Mesothelial cell of epicardium (in vitro differentiated cells): ENCODE data around the gene STK32B. TPM values are rescaled to one million over a fixed set of nuclear protein-coding genes. Genes with fewer than 3 reads are reported as not detected.

Source experiments
- DNase-seq, 2 experiments: peaks; one replicate each; pipeline ENCODE4 v3.0.0; 2021; ENCODE audit warnings: low spot score in 2 of 2; ENCODE audit not compliant: unreplicated experiment in 2 of 2
- H3K27ac Mint-ChIP-seq: 2 replicates; pipeline ENCODE4 v1.8.0; 2021; ENCODE audit warnings: mixed read lengths
- H3K27me3 Mint-ChIP-seq: 2 replicates; pipeline ENCODE4 v1.8.0; 2021; ENCODE audit warnings: low read depth, mixed read lengths
- H3K36me3 Mint-ChIP-seq: 2 replicates; pipeline ENCODE4 v1.8.0; 2021; ENCODE audit warnings: mixed read lengths
- H3K4me1 Mint-ChIP-seq: 2 replicates; pipeline ENCODE4 v1.8.0; 2021; ENCODE audit warnings: mixed read lengths
- H3K4me3 Mint-ChIP-seq: 2 replicates; pipeline ENCODE4 v1.8.0; 2021; ENCODE audit warnings: mild to moderate bottlenecking, moderate library complexity, mixed read lengths
- H3K9me3 Mint-ChIP-seq: 2 replicates; pipeline ENCODE4 v1.8.0; 2021; ENCODE audit warnings: mixed read lengths
- total RNA-seq: library from RNA; stranded (reverse); gene quantifications from 3 replicates; pipeline ENCODE4 v1.2.1, GENCODE V29; 2021
- TF ChIP-seq, protein P1 (sequence below): fragments of 200-600 bp; sonication (generic); IDR thresholded peaks from one replicate; pipeline ENCODE4 v1.5.0; 2021; ENCODE audit warnings: antibody characterized with exemption; ENCODE audit not compliant: unreplicated experiment

The STK32B gene
- total RNA-seq, 1 donor from 2014 or later = 0.96 TPM

DNA sequence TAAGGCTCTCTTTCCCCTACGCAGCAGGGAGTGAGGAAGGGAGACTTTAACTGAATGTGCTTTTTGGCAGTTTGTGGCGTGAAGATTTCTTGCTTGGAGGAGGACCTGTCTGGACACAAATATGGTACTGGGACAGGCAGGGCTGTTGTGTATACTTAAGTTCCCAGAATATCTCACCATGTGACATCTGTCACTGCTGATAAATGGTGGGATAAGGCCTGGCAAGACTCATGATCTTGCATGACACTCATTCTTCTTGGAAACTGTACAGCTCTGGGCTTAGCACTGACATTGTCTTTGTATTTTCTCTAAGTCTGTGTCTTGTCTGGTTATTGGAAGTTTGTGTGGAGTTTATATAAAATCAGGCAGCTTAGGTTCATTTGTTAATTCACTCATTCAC is 93.1 kb downstream of the STK32B start:
- H3K27me3 Mint-ChIP-seq = peaks cover 64% of the 10 kb centered on the region
- H3K4me1 Mint-ChIP-seq = no peaks in the 10 kb centered on the region
- no peak overlapping the region for H3K27ac Mint-ChIP-seq
- no peak for DNase-seq
- H3K9me3 Mint-ChIP-seq = no peaks in the 10 kb centered on the region
- TF ChIP-seq, protein P1, sequence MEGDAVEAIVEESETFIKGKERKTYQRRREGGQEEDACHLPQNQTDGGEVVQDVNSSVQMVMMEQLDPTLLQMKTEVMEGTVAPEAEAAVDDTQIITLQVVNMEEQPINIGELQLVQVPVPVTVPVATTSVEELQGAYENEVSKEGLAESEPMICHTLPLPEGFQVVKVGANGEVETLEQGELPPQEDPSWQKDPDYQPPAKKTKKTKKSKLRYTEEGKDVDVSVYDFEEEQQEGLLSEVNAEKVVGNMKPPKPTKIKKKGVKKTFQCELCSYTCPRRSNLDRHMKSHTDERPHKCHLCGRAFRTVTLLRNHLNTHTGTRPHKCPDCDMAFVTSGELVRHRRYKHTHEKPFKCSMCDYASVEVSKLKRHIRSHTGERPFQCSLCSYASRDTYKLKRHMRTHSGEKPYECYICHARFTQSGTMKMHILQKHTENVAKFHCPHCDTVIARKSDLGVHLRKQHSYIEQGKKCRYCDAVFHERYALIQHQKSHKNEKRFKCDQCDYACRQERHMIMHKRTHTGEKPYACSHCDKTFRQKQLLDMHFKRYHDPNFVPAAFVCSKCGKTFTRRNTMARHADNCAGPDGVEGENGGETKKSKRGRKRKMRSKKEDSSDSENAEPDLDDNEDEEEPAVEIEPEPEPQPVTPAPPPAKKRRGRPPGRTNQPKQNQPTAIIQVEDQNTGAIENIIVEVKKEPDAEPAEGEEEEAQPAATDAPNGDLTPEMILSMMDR = no peak
- no peak overlapping the region for H3K4me3 Mint-ChIP-seq
- H3K36me3 Mint-ChIP-seq = no peaks in the 10 kb centered on the region

DNA sequence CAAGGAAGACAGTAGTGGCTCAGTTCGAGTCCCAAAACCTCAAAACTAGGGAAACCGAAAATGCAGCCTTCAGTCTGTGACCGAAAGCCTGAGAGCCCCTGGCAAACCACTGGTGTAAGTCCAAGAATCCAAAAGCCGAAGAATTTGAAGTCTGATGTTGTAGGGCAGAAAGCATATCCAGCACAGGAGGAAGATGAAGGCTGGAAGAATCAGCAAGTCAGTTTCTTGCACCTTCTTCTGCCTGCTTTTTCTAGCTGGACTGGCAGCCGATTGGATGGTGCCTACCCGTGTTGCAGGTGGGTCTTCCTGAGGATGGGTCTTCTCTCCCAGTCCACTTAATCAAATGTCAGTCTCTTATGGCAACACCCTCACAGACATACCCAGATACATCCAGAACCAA is 95.0 kb downstream of the STK32B start:
- H3K27me3 Mint-ChIP-seq = peaks cover 63% of the 10 kb centered on the region
- no peak overlapping the region for H3K4me3 Mint-ChIP-seq
- TF ChIP-seq, protein P1 = no peak
- no peaks in the 10 kb centered on the region for H3K36me3 Mint-ChIP-seq
- no peak for DNase-seq
- H3K27ac Mint-ChIP-seq = no peak overlapping the region
- no peaks in the 10 kb centered on the region for H3K4me1 Mint-ChIP-seq
- no peaks in the 10 kb centered on the region for H3K9me3 Mint-ChIP-seq

DNA sequence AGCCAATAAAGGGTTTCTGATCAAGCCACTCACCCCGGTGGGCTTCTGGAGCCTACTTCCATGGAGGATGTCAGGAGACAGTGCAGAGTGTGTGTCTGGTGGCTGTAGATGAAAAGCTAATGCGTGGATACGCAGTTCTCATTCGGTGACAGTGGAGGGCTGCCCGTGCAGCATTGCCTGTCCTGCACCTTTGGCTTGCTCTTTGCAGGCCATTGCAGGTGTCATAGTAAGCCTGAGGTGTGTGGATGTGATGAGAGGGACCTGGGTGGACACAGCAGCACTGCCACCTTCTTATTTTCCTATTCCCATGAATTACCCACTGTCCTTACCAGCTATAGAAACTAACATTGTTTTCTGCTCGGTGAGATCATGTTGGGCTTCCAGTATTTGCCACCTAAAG is 101.2 kb downstream of the STK32B start:
- no peaks in the 10 kb centered on the region for H3K36me3 Mint-ChIP-seq
- no peak overlapping the region for H3K27ac Mint-ChIP-seq
- no peaks in the 10 kb centered on the region for H3K9me3 Mint-ChIP-seq
- TF ChIP-seq, protein P1 = no peak
- H3K27me3 Mint-ChIP-seq = peaks cover 65% of the 10 kb centered on the region
- H3K4me1 Mint-ChIP-seq = no peaks in the 10 kb centered on the region
- H3K4me3 Mint-ChIP-seq = no peak overlapping the region
- DNase-seq = no peak

DNA sequence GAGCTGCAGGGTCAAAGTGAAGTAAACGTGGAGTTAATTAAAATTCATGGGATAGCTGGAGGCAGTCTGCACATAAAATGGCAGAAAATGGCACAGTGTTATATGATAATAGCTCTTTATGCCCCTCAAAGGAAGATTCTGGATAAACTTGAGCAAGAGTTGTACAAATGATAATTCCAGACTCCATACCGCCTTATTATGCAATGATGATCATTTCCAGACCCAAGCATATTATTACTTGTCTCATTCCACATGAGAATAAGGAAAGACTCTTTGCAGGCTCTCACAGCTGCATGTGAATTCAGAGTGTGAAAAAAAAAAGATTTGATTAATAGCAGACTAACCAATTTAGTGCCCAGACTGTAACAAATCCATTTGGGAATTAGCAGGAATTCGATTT is 105.4 kb downstream of the STK32B start:
- Mint-ChIP-seq H3K36me3 (no peaks in the 10 kb centered on the region), H3K27me3 (peaks cover 44% of the 10 kb centered on the region), H3K4me3 (no peak overlapping the region), H3K9me3 (no peaks in the 10 kb centered on the region), H3K4me1 (no peaks in the 10 kb centered on the region), H3K27ac (no peak overlapping the region)
- TF ChIP-seq, protein P1 = no peak
- DNase-seq = no peak

DNA sequence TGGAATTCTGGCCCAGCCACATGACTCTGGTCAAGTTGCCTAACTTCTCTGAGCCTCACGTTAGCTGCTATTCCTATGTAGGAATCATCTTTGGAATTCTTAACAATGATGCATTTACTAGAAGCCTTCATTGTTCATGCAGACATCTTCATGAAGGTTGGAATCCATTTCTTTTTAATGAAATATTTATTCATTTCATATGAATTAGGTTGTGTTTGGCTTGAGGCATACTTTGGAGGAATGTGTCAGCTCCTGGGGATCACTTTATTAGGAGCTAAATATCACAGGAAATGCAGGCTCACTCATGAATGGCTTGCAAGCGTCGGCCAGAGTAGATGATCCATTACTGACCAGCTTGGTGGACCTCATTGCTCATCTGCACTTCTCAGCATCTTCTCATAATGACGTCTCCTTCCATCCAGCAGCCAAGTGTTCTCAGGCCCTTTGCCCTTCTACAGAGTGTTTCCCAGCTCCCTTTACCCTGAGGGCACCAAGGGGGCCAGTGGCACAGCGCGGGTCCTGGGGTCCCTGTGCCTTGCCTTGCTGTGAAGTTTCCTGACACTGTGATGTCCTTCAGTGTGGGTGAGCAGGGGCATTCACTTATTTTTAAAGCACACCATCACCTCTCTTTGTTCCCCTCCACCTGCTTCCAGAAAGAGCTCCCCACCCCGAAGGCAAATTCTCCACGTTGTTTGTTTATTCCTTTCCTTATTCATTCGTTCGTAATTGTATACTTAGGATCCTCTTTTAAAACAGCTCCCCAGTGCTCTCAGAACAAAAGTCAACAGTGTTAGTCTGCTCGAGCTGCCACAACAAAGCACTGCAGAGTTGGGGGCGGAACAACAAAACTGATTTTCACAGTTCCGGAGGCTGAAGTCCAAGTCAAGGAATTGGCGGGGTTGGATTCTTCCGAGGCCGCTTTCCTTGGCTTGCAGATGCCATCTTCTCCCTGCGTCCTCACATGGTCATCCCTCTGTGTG is 106.8 kb downstream of the STK32B start:
- no peak overlapping the region for H3K4me3 Mint-ChIP-seq

More for the DNA sequence above, 106.8 kb downstream of the STK32B start:
- H3K9me3 Mint-ChIP-seq = no peaks in the 10 kb centered on the region
- peaks cover 37% of the 10 kb centered on the region for H3K27me3 Mint-ChIP-seq
- TF ChIP-seq, protein P1 = no peak
- H3K4me1 Mint-ChIP-seq = no peaks in the 10 kb centered on the region
- no peaks in the 10 kb centered on the region for H3K36me3 Mint-ChIP-seq
- no peak overlapping the region for H3K27ac Mint-ChIP-seq
- no peak for DNase-seq
